CD4-positive, alpha-beta T cell treated with Interleukin-12 subunit alpha and Interleukin-12 subunit beta, for 1 hour (primary cell): ENCODE data around the gene NLGN4Y.

Experiments
- DNase-seq: peaks from one replicate; pipeline ENCODE4 v3.0.0-alpha.2; 2020

Gene NLGN4Y

DNA sequence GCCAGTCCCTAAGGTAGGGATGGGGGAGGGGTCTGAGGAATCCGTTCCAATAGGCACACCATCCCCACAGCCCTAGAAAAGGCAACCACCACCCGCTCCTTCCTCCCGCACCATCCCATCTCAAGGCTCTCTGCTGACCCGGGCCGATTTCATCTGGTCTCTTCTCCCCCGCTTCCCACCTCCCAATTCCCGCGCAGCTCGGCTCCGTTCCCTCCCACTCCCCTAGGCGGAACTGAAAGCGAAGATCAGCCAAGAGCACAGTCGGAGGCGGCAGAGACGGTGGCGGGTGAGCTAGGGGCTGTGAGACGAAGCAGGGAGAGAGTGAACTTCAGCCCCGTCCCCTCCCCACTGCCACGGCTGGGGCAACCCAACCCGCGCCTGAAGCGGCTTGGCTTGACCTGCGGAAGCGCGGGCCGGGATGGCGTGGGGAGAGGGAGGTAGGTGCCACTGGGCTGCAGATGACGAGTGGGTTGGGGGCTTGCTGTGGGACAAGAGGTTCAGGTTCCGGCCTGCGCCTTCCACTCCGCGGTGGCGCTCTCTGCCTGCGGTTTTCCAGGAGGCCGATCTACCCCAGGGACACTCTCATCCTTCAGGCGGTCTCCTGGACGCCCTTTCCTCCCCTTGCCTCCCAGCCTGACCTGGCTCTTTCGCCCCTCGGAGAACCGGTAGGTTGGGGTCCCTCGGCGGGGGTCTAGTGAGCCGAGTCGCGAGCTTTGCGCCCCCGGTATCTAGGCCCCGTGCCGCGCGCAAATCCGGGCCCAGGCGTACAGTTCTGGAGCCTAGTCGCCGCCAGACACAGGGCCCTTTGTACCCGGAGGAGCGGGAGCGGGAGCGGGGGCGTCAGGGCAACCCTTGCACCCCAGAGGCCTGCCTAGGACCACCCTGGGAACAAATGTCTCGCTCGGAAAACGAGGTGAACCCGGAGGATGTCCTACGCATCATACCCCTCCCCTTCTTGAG is at the start of gene NLGN4Y:
NLGN4Y (plus strand) TSS at position 258 of the 960 bp plus-strand sequence. CDS start 97,591 bp downstream, outside the sequence.
- DNase-seq: peak; percentile 10

DNA sequence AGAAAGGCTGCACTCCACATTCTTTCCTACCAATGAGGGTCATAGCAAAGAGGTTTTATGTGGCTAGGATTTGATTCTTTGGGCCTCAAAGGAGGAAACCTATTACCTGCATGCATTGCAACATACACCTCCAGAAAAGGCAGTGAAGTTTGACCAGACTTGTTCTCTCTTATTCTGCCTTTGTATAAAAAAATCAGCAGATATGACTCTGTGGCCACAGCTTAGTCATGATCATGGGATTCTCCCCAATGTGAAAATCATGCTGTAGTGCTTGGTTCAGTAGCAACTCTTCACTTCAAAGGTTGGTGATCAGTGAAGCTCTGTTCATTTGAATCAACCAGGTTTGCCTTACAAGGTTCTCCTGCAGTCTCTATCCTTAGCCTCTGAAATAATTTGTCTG is 38.4 kb upstream of the NLGN4Y start:
- DNase-seq: no peak

DNA sequence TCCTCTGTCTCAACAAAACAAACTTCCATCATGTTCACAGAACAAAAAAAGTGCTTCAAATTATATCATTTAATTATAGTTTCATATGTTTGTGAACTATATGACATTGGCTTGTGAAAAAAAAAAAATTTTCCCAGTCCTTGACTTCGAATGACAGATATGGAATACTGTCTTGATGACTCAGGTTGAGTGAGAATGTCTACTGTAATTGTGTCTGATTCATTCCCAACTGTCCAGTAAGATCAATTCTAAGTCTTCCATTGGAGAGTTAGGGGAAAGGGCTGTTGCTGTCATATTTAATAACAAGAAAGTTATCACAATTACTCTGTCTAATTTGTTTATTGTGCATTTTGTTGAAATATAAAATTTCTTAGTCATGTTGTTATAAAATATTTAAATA is 34.1 kb upstream of the NLGN4Y start:
- no peak for DNase-seq

DNA sequence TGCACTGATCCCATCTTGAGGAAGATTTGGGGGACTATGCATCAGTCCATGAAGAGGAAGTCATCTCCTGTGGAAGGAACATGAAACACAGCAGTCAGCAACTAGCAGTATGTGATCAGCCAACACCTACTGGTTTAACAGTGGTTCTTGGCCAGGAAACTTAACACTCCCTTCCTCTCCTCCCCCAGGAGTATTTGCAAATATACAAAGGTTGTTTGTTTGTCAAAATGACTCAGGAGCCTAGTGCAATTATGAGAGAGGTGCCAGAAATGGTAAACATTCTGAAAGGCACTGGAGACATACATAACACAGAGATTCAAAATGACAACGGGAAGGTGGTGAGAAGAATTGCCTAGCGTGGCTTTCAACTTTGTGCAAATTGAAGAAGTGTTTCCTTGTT is 26.3 kb upstream of the NLGN4Y start:
- DNase-seq: no peak

DNA sequence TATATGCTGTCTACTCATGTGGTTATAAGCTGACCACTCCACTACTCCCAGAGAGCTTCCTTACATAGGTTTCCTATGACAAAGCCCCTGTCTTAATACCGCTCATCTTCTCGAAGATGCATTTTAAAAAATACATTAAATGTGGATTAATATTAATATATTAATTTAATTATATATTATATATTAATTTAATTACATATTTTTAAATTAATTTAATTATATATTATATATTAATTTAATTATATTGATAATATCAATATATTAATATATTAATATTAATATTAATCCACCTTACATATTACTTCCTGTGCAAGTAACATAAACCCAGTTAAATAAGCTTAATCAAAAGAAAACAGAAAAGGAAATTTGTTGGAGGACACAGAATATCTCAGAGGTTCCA is 19.7 kb upstream of the NLGN4Y start:
- DNase-seq: no peak

DNA sequence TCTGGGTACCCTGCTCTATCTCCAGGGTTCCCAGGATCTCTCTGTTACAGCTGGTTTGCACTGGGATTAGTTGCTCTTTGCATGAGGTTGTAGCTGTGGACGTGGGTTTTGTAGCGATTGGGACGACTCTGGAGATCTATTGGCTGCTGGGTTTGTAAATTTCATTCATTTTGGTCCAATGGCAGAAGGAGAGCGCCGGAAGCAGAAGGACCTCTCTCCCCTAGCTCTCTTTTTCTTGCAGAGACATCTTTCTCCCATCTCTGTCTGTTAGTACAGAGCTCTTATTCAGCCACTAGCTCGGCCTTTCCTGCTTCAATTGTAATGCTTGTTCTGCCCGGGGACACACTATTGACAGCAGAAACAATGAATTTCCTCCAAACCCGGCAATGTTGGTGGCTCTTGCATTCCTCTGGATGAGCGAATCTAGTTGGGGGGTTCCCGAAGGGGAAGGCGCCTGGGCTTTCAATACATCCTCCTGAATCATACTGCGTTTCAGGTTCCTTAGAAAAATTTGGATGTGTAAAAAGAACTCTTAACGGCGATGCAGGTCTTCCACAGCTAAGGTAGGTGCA is 1.9 kb upstream of the NLGN4Y start:
- DNase-seq: no peak

DNA sequence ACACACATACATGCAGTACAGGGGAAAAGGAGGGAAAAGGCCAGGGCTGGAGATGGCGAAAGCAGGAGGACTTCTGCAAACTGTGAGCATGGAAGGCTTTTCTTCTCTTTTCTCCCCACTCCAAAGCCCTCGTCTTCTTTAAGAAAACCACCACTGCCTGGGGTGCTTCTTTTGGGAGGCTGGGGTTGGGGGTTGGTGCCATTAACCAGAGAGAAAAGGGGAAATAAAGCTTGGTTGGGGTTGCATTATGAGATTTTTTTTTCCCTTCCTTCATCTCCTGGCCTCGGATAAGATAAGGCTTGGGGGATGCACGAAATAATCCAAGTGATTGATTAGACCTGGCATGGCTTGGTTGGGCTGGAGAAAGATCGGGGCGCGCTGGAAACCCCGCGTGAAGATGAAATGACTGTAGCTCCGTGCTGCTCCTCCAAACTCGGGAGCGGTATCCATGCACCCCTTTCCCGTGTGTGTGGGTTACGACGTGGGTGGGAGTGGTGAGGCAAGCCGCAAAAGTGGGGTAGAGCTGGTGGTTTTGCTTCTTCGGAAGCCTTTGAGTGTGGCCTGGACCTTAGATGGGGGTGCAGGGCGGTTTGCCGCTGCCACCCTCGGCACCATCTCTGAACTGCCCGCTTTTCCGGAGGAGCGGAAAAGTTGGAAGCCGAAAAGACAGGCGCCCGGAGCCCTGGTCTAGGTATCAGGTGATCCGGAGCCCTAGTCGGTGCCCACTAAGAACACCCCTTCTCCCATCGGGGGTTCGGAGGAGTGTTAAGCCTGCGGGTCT is 648 bp upstream of the NLGN4Y start:
- DNase-seq: no peak

DNA sequence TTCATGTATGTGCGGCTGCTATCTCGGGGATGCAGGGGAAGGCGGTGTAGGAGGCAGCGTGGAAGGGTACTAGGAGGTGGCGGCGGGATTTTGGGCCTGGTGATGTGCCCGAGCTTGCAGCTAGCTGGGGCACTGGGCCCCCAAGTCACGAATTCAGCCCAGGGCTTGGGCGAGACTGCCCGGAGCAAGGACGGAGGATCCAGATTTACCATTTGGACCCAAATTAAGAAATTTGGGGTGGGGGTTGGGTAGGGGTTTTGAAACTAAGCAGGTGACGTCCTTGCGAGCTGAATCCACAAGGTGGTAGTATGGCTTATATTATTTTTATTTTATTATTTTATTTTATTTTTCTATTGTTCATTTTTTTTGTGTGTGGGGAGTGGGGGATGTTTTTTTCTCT is 986 bp downstream of the NLGN4Y start:
- DNase-seq: peak; percentile 5

DNA sequence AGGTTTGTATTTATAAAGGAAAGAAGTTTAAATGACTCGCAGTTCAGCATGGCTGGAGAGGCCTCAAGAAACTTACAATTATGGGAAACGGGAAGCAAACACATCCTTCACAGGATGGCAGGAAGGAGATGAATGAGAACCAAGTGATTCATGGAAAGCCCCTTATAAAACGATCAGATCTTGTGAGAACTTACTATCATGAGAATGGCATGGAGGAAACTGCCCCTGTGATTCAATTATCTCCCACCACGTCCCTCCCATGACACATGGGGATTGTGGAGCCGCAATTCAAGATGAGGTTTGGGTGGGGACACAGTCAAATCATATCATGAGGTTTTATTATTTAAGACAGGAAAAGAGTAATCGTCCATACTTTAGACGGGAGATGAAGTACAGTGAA is 4.0 kb downstream of the NLGN4Y start:
- DNase-seq: no peak

DNA sequence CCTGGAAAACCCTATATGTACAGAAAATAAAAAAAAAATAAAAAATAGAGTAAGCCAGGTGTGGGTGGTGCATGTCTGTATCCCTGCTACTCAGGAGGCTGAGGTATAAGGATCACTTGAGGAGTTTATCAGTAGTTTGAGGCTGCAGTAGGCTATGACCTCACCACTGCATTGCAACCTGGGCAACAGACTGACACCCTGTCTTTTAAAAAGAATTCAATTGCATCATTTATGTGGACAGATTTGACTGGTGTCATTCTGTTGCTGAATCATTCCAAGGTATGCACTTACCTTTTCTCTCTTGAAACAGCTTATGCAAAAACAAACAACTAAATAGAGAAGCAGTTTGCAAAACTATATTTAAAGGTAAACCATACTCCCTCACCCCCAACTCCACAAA is 12.4 kb downstream of the NLGN4Y start:
- no peak for DNase-seq

DNA sequence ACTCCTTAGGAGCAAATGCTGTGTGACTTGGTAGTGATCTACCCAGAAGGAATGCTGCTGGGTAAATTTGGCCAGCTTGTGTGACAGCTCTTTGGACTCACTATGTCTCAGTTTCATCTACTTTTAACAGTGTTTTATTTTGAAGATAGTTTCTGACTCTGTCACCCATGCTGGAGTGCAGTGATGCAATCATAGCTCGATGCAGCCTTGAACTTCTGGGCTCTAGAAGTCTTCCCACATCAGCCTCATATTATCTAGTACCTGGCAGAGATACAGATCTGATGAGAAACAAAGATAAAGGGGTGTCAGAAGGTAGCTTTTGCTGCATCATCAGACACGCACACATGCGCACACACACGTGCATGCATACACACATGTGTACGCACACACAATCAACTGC is 19.2 kb downstream of the NLGN4Y start:
- no peak for DNase-seq

DNA sequence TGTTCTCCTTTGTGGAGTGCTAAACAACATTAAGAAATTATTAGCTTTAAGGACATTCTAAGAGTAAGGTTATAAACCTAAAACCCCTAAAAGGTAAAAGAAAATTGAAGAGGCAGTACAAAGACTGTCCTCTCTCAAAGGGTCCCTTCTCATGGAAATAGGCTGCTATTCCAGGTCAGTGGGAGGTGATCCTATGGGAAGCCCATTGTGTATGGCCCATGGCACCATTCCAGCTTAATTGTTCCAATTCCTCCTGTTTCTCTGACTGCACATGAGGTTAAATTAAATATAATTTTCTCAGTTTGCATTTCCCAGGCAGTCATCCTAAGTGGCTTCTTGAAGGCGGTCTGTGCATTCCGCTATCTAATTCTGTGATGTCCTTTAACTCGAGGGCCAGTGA is 57.0 kb downstream of the NLGN4Y start:
- DNase-seq: no peak

DNA sequence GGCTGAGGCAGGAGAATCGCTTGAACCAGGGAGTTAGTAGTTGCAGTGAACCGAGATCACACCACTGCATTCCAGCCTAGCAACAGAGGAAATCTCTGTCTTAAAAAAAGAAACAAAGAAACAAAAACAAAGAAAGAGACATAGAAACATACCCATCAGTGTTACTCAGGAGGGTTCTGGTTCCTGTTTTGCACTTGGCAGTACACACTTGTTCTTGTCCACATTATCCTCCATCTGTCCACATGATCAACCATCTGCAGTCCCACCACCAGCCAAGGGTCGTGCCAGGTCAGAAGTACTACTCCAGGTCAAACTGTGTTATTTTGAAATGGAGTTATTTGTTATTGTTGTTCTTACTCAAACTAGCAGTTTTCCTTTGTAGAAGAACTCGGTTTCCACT is 62.4 kb downstream of the NLGN4Y start:
- DNase-seq: no peak

DNA sequence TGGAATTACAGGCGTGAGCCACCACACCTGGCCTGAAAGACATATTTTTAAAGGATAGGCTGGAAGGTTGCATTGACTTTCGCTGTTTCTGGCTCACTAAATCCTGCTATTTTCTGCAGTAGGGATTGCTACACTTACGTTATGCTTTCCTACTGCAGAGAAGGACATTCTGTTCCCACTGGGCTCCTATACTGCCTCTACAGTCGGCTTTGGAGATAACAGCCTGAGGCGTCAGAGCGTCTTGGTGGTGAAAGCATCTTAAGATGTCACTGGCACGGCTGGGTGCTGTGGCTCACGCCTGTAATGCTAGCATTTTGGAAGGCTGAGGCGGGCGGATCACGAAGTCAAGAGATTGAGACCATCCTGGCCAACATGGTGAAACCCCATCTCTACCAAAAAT is 77.0 kb downstream of the NLGN4Y start:
- DNase-seq: no peak

DNA sequence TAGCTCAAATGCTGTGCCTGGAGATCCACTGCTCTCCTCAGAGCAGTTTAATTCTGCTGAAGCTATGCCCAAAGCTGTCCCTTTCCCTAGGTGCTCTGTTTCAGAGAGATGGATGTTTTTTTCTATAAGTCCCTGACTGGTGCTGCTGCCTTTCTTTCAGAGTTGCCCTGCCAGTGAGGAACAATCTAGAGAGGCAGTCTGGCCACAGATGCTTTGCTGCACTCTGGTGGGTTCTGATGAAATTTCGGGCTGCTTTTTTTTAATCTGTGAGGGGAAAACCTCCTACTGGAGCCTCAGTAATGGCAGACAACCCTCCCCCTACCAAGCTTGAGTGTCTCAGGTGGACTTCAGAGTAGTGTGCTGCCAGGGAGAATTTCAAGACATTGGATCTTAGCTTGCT is 93.3 kb downstream of the NLGN4Y start:
- no peak for DNase-seq

DNA sequence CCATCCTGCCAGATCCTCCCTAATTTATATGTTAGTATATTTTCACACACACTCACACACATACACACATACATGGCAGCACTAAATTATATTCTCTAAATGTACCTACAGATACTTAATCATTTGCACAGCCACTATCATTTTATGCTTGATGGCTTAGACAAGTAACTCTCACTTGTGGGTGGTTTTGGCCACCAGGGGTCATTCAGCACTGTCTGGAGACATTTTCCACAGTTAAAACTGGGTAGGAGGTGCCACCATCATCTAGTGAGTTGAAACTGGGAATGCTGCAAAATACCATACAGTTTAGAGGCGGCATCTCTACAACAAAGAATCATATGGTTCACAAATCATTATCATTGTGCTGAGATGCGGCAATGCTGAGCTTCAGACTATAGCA is 94.2 kb downstream of the NLGN4Y start:
- DNase-seq: no peak

DNA sequence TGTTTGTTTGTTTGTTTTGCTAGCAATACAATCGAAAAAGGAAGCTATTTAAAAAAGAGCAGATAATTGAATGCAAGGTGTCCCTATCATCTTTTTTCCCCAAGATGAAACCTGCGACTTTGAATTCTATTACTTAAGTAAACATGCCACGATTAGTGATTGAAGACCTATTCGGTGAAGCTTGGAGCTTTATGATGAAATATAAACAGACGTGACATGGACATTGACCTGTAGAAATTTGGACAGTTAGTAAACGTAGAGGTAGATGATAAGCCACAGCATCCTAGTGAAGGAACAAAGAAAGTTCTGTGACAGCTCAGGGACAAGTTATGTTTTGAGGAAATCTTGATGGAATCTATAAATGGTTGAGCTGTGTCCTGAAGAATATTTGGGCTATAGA is 103.9 kb downstream of the NLGN4Y start:
- no peak for DNase-seq

DNA sequence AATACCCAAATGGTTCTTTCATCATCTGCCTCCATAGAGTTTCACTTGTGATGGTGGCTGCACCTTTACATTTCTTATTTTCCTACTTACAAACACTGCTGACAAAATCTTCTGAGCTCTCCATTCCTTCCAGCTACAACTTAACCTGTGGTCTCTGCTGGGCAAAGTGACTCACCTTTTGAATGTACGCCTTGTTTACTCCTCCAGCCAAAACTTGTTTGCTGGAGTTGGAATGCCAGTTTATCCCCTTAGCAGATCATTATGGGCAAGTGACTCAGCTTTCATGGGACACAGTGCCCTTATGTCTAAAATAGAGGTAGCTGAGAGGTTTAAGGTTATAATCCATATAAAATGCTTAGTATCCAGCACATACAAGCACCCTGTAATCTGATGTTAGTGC is 107.3 kb downstream of the NLGN4Y start:
- no peak for DNase-seq

DNA sequence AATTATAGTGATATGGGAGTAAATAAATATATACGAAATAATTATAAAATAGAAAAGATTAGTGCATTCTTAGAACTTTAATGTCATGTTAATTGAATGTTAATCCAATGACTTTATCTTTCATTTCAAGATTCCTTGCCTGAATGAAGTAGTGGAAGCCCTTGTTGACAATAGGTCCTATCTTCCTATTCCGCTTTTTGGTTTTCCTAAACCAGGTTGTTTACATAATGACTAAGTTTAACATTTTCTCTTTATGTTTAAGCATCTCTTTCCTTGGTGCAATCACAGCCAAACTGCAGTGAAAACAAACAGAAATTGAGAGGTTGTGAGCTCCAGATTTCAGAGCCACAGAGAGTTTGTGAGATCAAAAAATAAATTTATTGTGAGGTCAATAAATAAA is 109.4 kb downstream of the NLGN4Y start:
- DNase-seq: no peak

DNA sequence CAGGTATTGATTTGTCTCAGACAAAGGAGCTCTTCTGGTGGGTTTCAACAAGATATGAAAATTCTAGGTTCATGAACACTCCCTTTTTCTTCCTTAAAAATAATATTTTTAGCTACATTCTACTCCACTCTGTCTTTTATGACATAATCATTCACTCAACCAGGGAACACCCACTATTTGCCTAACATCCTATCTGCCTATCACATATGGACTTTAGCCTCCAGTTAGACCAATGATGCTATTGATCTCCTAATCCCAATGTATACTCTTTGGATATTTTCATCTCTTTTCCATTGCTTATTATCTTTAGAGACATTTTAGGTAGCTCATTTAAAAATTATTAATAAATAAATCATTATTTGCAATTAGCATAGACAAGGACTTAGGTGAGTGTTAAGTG is 110.6 kb downstream of the NLGN4Y start:
- no peak for DNase-seq

DNA sequence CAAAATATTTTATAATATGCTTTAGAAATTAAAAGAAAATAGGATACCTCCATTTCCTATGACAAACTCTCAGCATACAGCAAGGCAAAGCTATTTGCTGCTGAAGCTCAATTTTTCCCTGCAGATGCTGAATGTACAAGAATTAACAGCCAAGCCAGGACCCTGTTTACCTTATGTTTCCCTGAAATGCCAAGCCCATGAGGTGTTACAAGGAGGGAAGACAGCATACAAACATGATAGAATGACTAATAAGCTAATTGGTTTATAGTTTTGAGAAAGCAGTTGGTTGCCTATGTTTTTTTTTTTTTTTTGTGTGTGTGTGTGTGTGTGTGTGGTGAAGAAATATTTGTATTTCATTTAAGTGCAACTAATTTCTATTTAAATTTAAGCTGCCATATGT is 113.2 kb downstream of the NLGN4Y start:
- no peak for DNase-seq

DNA sequence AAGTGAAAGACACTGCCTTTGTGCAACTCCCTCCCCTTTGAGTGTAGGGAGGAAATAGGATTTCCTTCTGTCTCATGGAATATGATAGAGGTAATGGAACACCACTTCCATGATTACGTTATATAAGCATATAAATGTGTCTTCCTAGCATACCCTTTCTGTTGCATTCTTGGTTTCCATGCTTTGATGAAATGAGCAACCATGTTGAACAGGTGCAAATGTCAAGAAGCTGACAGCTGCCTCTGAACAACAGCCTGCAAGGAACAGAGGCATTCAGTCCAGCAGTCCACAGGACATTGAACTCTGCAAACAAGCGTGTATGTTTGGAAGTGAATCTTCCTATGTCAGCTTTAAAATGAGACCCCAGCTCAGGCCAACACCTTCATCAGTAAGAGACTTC is 117.5 kb downstream of the NLGN4Y start:
- DNase-seq: no peak

DNA sequence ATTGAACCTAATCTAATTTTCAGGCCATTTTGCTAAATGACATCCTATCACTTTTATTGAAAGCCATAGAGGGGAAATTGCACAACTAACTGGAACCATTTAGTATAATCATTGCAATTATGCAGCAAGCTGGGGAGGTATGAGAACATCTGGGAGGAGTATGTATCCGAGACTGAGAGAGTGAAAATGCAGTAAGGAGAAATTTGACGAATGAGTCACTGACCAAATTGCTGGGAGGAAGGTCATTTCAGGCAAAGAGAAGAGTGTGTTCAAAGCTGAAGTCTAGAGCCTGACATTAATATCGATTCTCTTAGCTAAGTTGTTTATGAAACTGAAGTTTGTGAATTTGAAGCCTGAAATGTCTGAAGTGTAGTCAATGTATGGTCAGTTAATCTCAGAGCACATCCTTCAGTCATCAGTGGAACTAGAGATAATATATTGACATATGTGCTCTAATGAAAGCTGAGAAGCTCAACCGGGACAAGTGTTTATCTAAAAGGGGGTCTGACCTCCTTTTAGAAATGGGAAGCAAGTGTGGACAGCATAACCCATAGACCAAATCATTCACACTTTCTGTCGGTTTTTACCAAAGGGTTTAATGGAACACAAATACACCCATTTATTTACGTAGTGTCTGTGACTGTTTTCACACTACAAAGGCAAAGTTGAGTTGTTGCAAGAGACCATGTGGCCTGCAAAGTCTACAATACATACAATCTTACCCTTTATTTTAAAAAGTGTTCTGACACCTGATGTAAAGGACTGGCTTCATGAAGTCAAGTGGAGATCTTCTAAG is 120.0 kb downstream of the NLGN4Y start:
- DNase-seq: no peak
